Amygdala (tissue), 56 donors: Measurements from ENCODE around the gene HDLBP.

Source experiments
- DNase-seq, 56 donors: peaks; one replicate each; lab custom pipeline; 2025; lab: John Stamatoyannopoulos, UW

HDLBP gene

GRCh38 chr2:241258505-241259280, 56.8 kb downstream of the HDLBP start:
- DNase-seq = no peak

GRCh38 chr2:241257419-241258032, 57.9 kb downstream of the HDLBP start:
- no peak for DNase-seq

GRCh38 chr2:241256168-241256545, 59.3 kb downstream of the HDLBP start:
- no peak for DNase-seq

- DNase-seq = peak in 5 of 56 donors; percentile 12 to 46 (median 44)
These were observed 59.8 kb downstream of the HDLBP start for GRCh38 chr2:241255542-241256167.

GRCh38 chr2:241254904-241255351, 60.5 kb downstream of the HDLBP start:
- DNase-seq = no peak

GRCh38 chr2:241252778-241253475, 62.5 kb downstream of the HDLBP start:
- no peak for DNase-seq

- no peak for DNase-seq
These were observed 65.8 kb downstream of the HDLBP start for GRCh38 chr2:241249654-241250053.

- peak in 1 of 56 donors; percentile 9 for DNase-seq
These were observed 66.6 kb downstream of the HDLBP start for GRCh38 chr2:241248897-241249296.

- no peak for DNase-seq
These were observed 67.2 kb downstream of the HDLBP start for GRCh38 chr2:241248289-241248688.

GRCh38 chr2:241244368-241244767, 71.1 kb downstream of the HDLBP start:
- DNase-seq = no peak

- no peak for DNase-seq
These were observed 73.2 kb downstream of the HDLBP start for GRCh38 chr2:241242306-241242705.

GRCh38 chr2:241241669-241242068, 73.8 kb downstream of the HDLBP start:
- no peak for DNase-seq

- DNase-seq = no peak
These were observed 75.0 kb downstream of the HDLBP start for GRCh38 chr2:241240320-241241004.

GRCh38 chr2:241239552-241240202, 75.8 kb downstream of the HDLBP start:
- no peak for DNase-seq

GRCh38 chr2:241238693-241239198, 76.7 kb downstream of the HDLBP start:
- no peak for DNase-seq

- DNase-seq = no peak
These were observed 77.5 kb downstream of the HDLBP start for GRCh38 chr2:241237949-241238371.

GRCh38 chr2:241237047-241237446, 78.4 kb downstream of the HDLBP start:
- DNase-seq = no peak

GRCh38 chr2:241235859-241236593, 79.4 kb downstream of the HDLBP start:
- no peak for DNase-seq
